Activated B cell treated with CpG ODN at 0.5 μM for 24 hours (primary cell): ENCODE measurements around the gene PVALB. TPM values are rescaled to one million over a fixed set of nuclear protein-coding genes. Genes with fewer than 3 reads are reported as not detected.

Source experiments
- ATAC-seq: fragments of 200-7000 bp; cut with Tn5 transposase; one replicate; pipeline ENCODE4 v1.10.0; 2021; ENCODE audit warnings: low read depth, mild to moderate bottlenecking, moderate library complexity
- CTCF ChIA-PET: fragments of 350-600 bp; sonication (Branson Sonifier 250); formaldehyde crosslinking; loops from one replicate; lab custom pipeline; 2021; ENCODE audit warnings: antibody characterized with exemption; lab: Charles Lee
- POLR2A ChIA-PET: fragments of 350-600 bp; sonication (Branson Sonifier 250); formaldehyde crosslinking; loops from one replicate; lab custom pipeline; 2021; ENCODE audit warnings: antibody characterized with exemption; lab: Charles Lee
- DNase-seq: peaks from one replicate; pipeline ENCODE4 v3.0.0; 2022
- H3K27ac Mint-ChIP-seq: one replicate; pipeline ENCODE4 v1.8.0; 2020; ENCODE audit warnings: mixed read lengths
- H3K27me3 Mint-ChIP-seq: one replicate; pipeline ENCODE4 v1.8.0; 2021; ENCODE audit warnings: mixed read lengths
- H3K36me3 Mint-ChIP-seq: one replicate; pipeline ENCODE4 v1.8.0; 2021; ENCODE audit warnings: low read depth, mixed read lengths
- H3K4me1 Mint-ChIP-seq: one replicate; pipeline ENCODE4 v1.8.0; 2021; ENCODE audit warnings: mixed read lengths
- H3K4me3 Mint-ChIP-seq: one replicate; pipeline ENCODE4 v1.8.0; 2020; ENCODE audit warnings: mild to moderate bottlenecking, mixed read lengths
- H3K9me3 Mint-ChIP-seq: one replicate; pipeline ENCODE4 v1.8.0; 2020; ENCODE audit warnings: mixed read lengths
- CTCF ChIP-seq: fragments of 200-600 bp; IDR thresholded peaks from one replicate; pipeline ENCODE4 v1.8.0; 2022; ENCODE audit warnings: antibody characterized with exemption, mild to moderate bottlenecking
- intact Hi-C: fragments of 100-400 bp; cut with micrococcal nuclease; formaldehyde crosslinking; loops from one replicate; pipeline ENCODE4 v1.15.1; 2024
- total RNA-seq: library from RNA; stranded (reverse); gene quantifications from 2 replicates; pipeline ENCODE4 v1.2.3, GENCODE V29; 2022

PVALB gene
- total RNA-seq, 1 donor from 2014 or later: not detected

DNA sequence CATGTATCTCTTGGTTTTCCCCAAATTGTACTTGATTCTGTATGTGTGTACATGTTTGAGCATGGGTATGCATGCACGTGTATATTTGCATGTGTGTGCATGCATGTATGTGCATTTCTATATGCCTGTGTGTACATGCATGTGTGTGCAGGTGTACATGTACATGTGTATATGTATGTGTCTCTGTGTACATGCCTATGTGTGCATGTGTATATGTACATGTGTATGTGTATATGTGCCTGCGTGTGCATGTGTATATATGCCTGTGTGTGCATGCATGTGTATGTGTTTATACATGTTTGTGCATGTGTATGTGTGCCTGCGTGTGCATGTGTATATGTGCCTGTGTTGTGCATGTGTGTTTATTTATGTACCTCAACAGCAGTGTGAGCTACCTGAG, 38.6 kb upstream of the PVALB start:
- no peak for ATAC-seq
- Mint-ChIP-seq H3K9me3 (no peaks in the 10 kb centered on the region), H3K4me3 (no peak overlapping the region), H3K4me1 (peaks cover 56% of the 10 kb centered on the region), H3K27me3 (no peaks in the 10 kb centered on the region), H3K36me3 (no peaks in the 10 kb centered on the region), H3K27ac (no peak overlapping the region)
- no peak for DNase-seq
- intact Hi-C loops: no loop called here
- ChIA-PET POLR2A (interaction anchor here (0.8 to 1.7 kb wide), 3 partner anchors 10 to 122 kb away, joined by 4 to 15 read pairs (median 4); no protein-coding TSS in a partner anchor), CTCF (interaction anchor here (0.7 to 7.3 kb wide), 20 partner anchors 8 to 309 kb away, joined by 3 to 120 read pairs (median 6); partner anchors contain the start of genes CSF2RB and IFT27)
- TF ChIP-seq CTCF: no peak

GRCh38 chr22:36853407-36854099, 36.7 kb upstream of the PVALB start:
- H3K36me3 Mint-ChIP-seq: no peaks in the 10 kb centered on the region
- H3K9me3 Mint-ChIP-seq: no peaks in the 10 kb centered on the region
- H3K4me3 Mint-ChIP-seq: peak overlapping the region; percentile 45
- TF ChIP-seq CTCF: no peak
- peak overlapping the region; percentile 76 for H3K27ac Mint-ChIP-seq
- peaks cover 10% of the 10 kb centered on the region for H3K27me3 Mint-ChIP-seq
- H3K4me1 Mint-ChIP-seq: peaks cover 37% of the 10 kb centered on the region
- peak; percentile 78 for DNase-seq
- ATAC-seq: peak; percentile 77
- ChIA-PET CTCF (interaction anchor here (1.0 to 2.2 kb wide), 12 partner anchors 12 to 306 kb away, joined by 3 to 17 read pairs (median 4); no protein-coding TSS in a partner anchor), POLR2A (interaction anchor here (0.6 to 1.4 kb wide), 8 partner anchors 8 to 302 kb away, joined by 3 to 8 read pairs (median 4); partner anchors contain the start of gene IFT27)
- intact Hi-C loops: no loop called here

DNA sequence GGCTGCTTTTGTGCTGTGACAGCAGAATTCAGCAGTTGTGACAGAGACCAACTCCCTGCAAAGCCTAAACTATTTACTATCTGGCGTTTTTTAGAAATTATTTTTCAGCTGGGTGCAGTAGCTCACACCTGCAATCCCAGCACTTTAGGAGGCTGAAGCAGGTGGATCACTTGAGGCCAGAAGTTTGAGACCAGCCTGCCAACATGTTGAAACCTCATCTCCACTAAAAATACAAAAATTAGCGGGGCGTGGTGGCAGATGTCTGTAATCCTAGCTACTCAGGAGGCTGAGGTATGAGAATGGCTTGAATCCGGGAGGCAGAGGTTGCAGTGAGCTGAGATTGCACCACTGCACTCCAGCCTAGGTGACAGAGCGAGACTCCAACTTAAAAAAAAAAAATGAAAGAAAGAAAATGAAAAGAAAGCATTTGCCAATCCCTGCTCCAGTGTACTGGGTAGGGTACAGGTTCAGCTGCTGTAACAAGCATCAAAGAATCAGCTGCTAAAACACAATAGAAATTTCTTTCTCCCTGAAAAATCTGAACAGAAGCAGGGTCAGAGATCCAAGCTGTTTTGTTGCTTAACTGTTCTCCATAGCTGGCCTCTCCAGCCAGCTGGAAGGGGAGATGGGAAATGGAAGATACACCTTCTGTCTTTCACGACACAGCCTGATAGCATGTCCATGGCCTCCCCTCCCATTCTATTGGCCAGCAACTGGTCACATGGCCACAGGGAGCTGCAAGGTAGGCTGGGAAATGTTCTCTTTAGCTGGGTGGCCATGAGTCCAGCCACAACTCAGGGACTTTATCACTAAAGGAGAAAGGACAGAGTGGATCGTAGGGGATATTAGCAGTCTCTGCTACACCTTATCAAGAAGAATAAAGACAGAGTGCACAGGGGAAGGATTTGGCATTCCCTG, 35.5 kb upstream of the PVALB start:
- DNase-seq: no peak
- no peak overlapping the region for H3K27ac Mint-ChIP-seq
- CTCF ChIA-PET: interaction anchor here (1.5 to 2.2 kb wide), 7 partner anchors 11 to 288 kb away, joined by 3 to 17 read pairs (median 5); no protein-coding TSS in a partner anchor
- no peak for TF ChIP-seq CTCF
- peaks cover 26% of the 10 kb centered on the region for H3K4me1 Mint-ChIP-seq
- peaks cover 12% of the 10 kb centered on the region for H3K27me3 Mint-ChIP-seq
- intact Hi-C loops: no loop called here
- no peaks in the 10 kb centered on the region for H3K36me3 Mint-ChIP-seq
- H3K4me3 Mint-ChIP-seq: no peak overlapping the region
- POLR2A ChIA-PET: interaction anchor here (1.2 to 1.4 kb wide), 4 partner anchors 9 to 300 kb away, joined by 3 to 4 read pairs (median 4); no protein-coding TSS in a partner anchor
- no peaks in the 10 kb centered on the region for H3K9me3 Mint-ChIP-seq
- no peak for ATAC-seq

GRCh38 chr22:36850682-36851081, 33.8 kb upstream of the PVALB start:
- Mint-ChIP-seq H3K9me3 (no peaks in the 10 kb centered on the region), H3K4me3 (no peak overlapping the region), H3K36me3 (no peaks in the 10 kb centered on the region), H3K27me3 (peaks cover 19% of the 10 kb centered on the region), H3K27ac (no peak overlapping the region), H3K4me1 (peaks cover 11% of the 10 kb centered on the region)
- TF ChIP-seq CTCF: no peak
- intact Hi-C loops: no loop called here
- DNase-seq (no peak), ATAC-seq (no peak)
- POLR2A ChIA-PET: no interaction called here
- CTCF ChIA-PET: no interaction called here
